OCI-LY1 (cell line): ENCODE results near the gene NAA40.

Experiments used
- CTCF ChIP-seq: fragments of 200-600 bp; sonication (generic), shearing (Covaris generic); IDR thresholded peaks from 2 replicates; pipeline ENCODE4 v1.5.1; 2017; ENCODE audit warnings: mild to moderate bottlenecking, antibody characterized with exemption, low read length, moderate library complexity, mixed read lengths
- EZH2 ChIP-seq: fragments of 200-600 bp; sonication (generic), shearing (Covaris generic); IDR thresholded peaks from 2 replicates; pipeline ENCODE4 v1.8.0; 2017; ENCODE audit warnings: borderline replicate concordance, mixed run types, mild to moderate bottlenecking, antibody characterized with exemption, low read length, moderate library complexity, mixed read lengths

GRCh38 chr11:63993100-63993499 lies 54.3 kb downstream of the NAA40 start:
- TF ChIP-seq CTCF (no peak), EZH2 (no peak)
